HG02981 (cell line): Measurements from ENCODE around the gene TAOK3.
"Not testable (repeated sequence)": the region's sequence is repeated elsewhere in the genome, so short reads cannot be mapped to it uniquely, and the experiment has no call there.

Experiments
- ATAC-seq: cut with Tn5 transposase; IDR thresholded peaks from one replicate; pipeline ENCODE4 v1.9.1; 2021; ENCODE audit warnings: mild to moderate bottlenecking, moderate library complexity; ENCODE audit not compliant: unreplicated experiment

The TAOK3 gene

GRCh38 chr12:118304093-118304492, 68.6 kb downstream of the TAOK3 start:
- ATAC-seq: no peak

GRCh38 chr12:118302053-118302452, 70.7 kb downstream of the TAOK3 start:
- no peak for ATAC-seq

- no peak for ATAC-seq
Observed at GRCh38 chr12:118299791-118300460, 72.8 kb downstream of the TAOK3 start.

GRCh38 chr12:118297284-118297683, 75.4 kb downstream of the TAOK3 start:
- no peak for ATAC-seq

- no peak for ATAC-seq
Observed at GRCh38 chr12:118292836-118293235, 79.9 kb downstream of the TAOK3 start.

GRCh38 chr12:118290130-118290529, 82.6 kb downstream of the TAOK3 start:
- no peak for ATAC-seq

- ATAC-seq: no peak
Observed at GRCh38 chr12:118288174-118288573, 84.5 kb downstream of the TAOK3 start.

- ATAC-seq: no peak
Observed at GRCh38 chr12:118287728-118288127, 85.0 kb downstream of the TAOK3 start.

GRCh38 chr12:118282767-118283166, 89.9 kb downstream of the TAOK3 start:
- no peak for ATAC-seq

GRCh38 chr12:118278288-118278687, 94.4 kb downstream of the TAOK3 start:
- ATAC-seq: not testable (repeated sequence)

GRCh38 chr12:118274066-118274465, 98.6 kb downstream of the TAOK3 start:
- peak; percentile 50 for ATAC-seq

- no peak for ATAC-seq
Observed at GRCh38 chr12:118271770-118272417, 100.8 kb downstream of the TAOK3 start.

- no peak for ATAC-seq
Observed at GRCh38 chr12:118271183-118271582, 101.5 kb downstream of the TAOK3 start.

- ATAC-seq: no peak
Observed at GRCh38 chr12:118269806-118270205, 102.9 kb downstream of the TAOK3 start.

GRCh38 chr12:118259079-118259478, 113.6 kb downstream of the TAOK3 start:
- no peak for ATAC-seq

- no peak for ATAC-seq
Observed at GRCh38 chr12:118256352-118256751, 116.4 kb downstream of the TAOK3 start.

GRCh38 chr12:118249547-118249946, 123.2 kb downstream of the TAOK3 start:
- ATAC-seq: no peak

- not testable (repeated sequence) for ATAC-seq
Observed at GRCh38 chr12:118245886-118246285, 126.8 kb downstream of the TAOK3 start.

GRCh38 chr12:118238888-118239287, 133.8 kb downstream of the TAOK3 start:
- peak; percentile 43 for ATAC-seq

- ATAC-seq: no peak
Observed at GRCh38 chr12:118237908-118238307, 134.8 kb downstream of the TAOK3 start.

- peak; percentile 94 for ATAC-seq
Observed at GRCh38 chr12:118237052-118237665, 135.5 kb downstream of the TAOK3 start.

GRCh38 chr12:118220702-118221101, 152.0 kb downstream of the TAOK3 start:
- ATAC-seq: no peak
